Measurements from ENCODE around the gene SHC2. TPM values are rescaled to one million over a fixed set of nuclear protein-coding genes. Genes with fewer than 3 reads are reported as not detected.
A peak's percentile ranks its signal among the peaks of the same experiment; 100 is the strongest.

Gene SHC2, protein sequence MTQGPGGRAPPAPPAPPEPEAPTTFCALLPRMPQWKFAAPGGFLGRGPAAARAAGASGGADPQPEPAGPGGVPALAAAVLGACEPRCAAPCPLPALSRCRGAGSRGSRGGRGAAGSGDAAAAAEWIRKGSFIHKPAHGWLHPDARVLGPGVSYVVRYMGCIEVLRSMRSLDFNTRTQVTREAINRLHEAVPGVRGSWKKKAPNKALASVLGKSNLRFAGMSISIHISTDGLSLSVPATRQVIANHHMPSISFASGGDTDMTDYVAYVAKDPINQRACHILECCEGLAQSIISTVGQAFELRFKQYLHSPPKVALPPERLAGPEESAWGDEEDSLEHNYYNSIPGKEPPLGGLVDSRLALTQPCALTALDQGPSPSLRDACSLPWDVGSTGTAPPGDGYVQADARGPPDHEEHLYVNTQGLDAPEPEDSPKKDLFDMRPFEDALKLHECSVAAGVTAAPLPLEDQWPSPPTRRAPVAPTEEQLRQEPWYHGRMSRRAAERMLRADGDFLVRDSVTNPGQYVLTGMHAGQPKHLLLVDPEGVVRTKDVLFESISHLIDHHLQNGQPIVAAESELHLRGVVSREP
- total RNA-seq (2014; rRNA removed; shearing (Covaris generic)): 12.7 and 14.3 TPM in 2 replicates

GRCh38 chr19:460877-461720 lies at the start of gene SHC2:
TSS of gene SHC2 (minus strand) at chr19:461033. CDS start at chr19:460996, 37 bp downstream.
- DNase-seq (ENCODE audit: low spot score): no peak

GRCh38 chr19:508204-509150 lies 47.6 kb upstream of the SHC2 start:
- no peak for DNase-seq (ENCODE audit: low spot score)
- in situ Hi-C loops (cut with HindIII; ENCODE audit: low sequenced_read_pairs): no loop called here

More at GRCh38 chr19:460877-461720, at the start of gene SHC2:
- in situ Hi-C loops (cut with HindIII; ENCODE audit: low sequenced_read_pairs): no loop called here

DNA sequence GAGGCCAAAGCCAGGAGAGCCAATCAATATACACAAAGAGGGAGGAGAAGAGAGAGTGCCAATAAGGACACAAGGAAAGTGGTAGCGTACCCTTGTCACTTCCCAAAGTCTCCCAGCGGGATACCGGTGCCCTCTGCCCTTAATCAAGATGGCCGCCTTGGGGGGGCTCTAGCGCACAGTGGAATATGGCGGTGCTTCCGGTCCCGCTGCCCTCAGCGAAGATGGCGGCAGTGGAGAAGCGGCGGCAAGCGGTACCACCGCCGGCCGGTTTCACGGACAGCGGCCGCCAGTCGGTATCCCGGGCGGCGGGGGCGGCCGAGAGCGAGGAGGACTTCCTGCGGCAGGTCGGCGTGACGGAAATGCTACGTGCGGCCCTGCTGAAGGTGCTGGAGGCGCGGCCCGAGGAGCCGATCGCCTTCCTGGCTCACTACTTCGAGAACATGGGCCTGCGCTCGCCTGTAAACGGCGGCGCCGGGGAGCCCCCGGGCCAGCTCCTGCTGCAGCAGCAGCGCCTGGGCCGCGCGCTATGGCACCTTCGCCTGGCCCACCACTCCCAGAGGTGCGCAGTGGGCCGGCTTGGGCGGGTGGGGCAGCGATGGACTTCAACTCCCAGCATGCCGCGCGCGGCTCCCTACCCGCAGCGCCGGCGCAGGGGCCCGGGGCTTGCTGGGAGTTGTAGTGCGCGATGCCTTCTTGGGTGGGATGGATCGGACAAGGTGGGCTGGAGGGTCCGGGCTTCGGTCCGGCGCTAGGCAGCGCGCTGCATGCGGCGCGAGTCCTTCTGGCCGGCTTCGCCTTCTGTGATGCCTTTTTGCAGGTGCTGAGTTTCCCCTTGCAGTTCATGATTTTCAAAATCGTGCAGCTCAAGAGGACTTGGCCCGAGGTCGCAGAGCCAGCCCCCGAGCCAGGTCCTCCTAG lies 46.7 kb upstream of the SHC2 start, which contains the start of gene TPGS1:
TSS of gene TPGS1 (plus strand) at position 212 of the 918 bp plus-strand sequence. CDS start at position 222, 10 bp downstream.
- in situ Hi-C loops (cut with HindIII; ENCODE audit: low sequenced_read_pairs): no loop called here
- DNase-seq (ENCODE audit: low spot score): peak; percentile 82

DNA sequence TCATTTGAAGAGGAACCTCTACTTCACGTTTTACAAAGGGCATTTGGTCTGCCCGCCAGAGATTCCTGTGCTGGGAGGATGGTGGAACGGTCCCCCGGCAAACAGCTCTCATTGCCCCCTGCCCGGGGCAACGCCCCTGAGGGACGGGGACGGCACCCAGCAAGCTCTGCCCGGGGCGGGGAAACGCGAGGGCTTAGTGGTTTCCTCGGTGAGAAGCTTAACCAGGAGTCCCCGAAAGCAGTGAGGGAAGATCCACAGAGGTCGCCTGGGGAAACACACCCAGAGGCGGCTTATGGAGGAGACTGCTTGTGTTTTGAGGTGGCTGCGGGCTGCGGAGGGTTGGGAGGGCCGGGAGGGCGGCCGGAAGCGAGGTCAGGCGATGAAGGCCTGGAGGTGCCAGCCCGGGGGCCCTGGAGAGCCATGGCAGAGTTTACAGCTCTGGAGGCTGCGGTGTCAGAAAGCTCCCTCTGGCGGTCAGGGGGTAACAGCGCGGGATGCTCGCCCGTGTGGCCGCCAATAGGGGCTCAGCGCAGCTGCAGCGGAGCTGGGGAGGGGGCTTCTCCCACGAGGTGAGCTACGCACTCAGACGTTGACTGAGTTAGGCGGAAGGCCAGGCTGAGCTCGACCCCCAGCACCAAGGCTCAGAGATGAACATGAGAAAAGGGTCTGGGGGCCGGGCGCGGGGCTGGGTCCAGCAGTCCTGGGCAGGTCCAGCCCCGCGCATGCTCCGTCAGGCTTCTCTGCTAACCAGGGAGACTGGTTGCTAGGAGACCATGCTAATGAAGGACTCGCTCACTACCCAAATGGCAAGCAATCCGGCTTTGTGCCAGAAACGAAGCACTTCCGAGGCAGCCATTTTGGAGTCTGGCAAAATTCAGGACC lies 45.8 kb upstream of the SHC2 start:
- peak; percentile 100 for DNase-seq (ENCODE audit: low spot score)
- in situ Hi-C loops (cut with HindIII; ENCODE audit: low sequenced_read_pairs): no loop called here

DNA sequence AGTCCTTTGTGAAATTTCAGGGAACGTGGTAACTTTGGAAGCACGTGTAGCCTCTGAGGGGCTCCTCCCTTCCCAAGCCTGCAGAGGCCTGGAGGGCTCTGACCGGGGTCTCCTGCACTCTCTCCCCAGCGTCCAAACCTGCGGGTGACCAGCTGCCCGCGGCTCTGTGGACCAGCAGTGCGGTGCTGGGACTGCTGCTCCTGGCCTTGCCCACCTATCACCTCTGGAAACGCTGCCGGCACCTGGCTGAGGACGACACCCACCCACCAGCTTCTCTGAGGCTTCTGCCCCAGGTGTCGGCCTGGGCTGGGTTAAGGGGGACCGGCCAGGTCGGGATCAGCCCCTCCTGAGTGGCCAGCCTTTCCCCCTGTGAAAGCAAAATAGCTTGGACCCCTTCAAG lies 43.8 kb upstream of the SHC2 start:
- in situ Hi-C loops (cut with HindIII; ENCODE audit: low sequenced_read_pairs): no loop called here
- no peak for DNase-seq (ENCODE audit: low spot score)

DNA sequence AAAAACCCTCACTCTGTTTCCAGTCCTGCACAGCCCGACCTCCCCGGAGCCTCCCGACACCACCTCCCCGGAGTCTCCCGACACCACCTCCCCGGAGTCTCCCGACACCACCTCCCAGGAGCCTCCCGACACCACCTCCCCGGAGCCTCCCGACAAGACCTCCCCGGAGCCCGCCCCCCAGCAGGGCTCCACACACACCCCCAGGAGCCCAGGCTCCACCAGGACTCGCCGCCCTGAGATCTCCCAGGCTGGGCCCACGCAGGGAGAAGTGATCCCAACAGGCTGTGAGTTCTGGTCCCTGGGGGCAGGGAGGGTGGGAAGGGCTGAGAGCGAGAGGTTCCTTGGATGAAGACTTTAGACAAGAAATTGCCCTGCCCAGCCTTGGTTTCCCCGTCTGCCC lies 40.8 kb upstream of the SHC2 start:
- DNase-seq (ENCODE audit: low spot score): no peak
- in situ Hi-C loops (cut with HindIII; ENCODE audit: low sequenced_read_pairs): no loop called here

GRCh38 chr19:498977-499623 lies 38.3 kb upstream of the SHC2 start:
- no peak for DNase-seq (ENCODE audit: low spot score)
- in situ Hi-C loops (cut with HindIII; ENCODE audit: low sequenced_read_pairs): no loop called here

DNA sequence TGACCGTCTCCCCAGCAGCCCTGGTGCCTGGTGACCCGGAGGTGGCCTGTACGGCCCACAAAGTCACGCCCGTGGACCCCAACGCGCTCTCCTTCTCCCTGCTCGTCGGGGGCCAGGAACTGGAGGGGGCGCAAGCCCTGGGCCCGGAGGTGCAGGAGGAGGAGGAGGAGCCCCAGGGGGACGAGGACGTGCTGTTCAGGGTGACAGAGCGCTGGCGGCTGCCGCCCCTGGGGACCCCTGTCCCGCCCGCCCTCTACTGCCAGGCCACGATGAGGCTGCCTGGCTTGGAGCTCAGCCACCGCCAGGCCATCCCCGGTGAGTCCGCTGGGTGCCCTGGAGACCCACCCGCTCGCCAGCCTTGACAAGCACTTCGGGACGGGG lies 37.7 kb upstream of the SHC2 start:
- in situ Hi-C loops (cut with HindIII; ENCODE audit: low sequenced_read_pairs): no loop called here
- DNase-seq (ENCODE audit: low spot score): no peak

DNA sequence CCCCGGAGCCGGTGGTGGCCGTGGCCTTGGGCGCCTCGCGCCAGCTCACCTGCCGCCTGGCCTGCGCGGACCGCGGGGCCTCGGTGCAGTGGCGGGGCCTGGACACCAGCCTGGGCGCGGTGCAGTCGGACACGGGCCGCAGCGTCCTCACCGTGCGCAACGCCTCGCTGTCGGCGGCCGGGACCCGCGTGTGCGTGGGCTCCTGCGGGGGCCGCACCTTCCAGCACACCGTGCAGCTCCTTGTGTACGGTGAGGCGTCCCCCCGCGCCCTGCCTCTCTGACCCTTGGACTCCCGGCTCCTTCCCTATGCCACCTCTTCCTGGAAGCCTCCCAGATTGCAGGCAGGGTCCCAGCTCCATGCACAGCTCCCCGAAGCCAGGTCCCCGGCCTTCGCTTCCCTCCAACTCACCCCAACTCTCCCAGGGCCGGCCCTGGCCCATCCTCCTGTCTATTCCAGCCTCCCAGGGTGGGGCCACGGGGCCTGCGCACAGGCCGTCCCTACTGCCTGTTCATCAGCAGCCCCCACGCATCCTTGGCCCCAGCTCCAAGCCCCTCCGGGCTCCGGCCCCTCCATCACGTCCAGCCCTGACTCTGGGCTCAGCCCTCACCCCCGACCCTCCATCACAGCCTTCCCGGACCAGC lies 37.2 kb upstream of the SHC2 start:
- peak; percentile 38 for DNase-seq (ENCODE audit: low spot score)
- in situ Hi-C loops (cut with HindIII; ENCODE audit: low sequenced_read_pairs): no loop called here

DNA sequence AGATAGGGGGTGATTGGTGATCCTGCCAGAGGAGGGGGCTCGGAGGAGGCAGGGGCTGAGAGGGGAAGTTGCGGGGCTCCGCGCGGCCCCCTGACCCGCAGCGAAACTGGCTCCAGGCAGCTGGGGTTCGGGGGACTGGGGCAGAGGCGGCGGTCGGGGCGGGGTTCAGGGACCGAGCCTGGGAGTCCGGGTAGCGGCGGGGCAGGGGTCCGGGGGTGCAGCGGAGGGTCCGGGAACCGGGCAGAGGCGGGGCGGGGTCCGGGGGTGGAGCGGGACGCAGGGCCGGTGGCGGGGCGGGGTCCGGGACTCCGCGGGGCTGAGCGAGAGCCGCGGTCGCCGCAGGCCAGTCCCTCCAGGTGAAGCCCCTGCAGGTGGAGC lies 36.6 kb upstream of the SHC2 start:
- in situ Hi-C loops (cut with HindIII; ENCODE audit: low sequenced_read_pairs): no loop called here
- DNase-seq (ENCODE audit: low spot score): no peak

GRCh38 chr19:496986-497385 lies 36.2 kb upstream of the SHC2 start:
- no peak for DNase-seq (ENCODE audit: low spot score)
- in situ Hi-C loops (cut with HindIII; ENCODE audit: low sequenced_read_pairs): no loop called here

DNA sequence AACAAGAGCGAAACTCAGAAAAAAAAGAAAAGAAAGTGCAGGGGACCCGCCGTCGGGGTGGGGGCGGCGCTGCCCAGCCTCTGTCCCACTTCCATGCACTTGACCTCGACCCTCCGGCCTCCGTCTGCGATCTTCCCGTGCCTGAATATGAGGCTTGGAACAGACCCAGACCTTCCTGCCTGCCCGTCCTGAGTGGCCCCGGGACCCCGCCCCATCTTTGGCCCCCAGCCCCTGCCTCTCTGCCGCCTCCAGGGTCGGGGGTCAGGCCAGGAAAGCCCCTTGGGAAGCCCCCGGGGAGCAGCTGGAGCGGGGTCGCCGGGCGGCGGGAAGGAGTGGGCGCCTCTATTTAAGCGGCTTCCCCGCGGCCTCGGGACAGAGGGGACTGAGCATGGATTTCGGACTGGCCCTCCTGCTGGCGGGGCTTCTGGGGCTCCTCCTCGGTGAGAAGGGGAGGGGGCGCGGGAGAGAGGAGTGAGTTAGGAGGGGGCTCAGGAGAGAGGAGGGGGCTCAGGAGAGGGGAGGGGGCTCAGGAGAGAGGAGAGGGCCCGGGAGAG lies 35.4 kb upstream of the SHC2 start, which contains the start of gene MADCAM1:
TSS of gene MADCAM1 (plus strand) at position 375 of the 554 bp plus-strand sequence. CDS start at position 389, 14 bp downstream.
- in situ Hi-C loops (cut with HindIII; ENCODE audit: low sequenced_read_pairs): no loop called here
- no peak for DNase-seq (ENCODE audit: low spot score)

DNA sequence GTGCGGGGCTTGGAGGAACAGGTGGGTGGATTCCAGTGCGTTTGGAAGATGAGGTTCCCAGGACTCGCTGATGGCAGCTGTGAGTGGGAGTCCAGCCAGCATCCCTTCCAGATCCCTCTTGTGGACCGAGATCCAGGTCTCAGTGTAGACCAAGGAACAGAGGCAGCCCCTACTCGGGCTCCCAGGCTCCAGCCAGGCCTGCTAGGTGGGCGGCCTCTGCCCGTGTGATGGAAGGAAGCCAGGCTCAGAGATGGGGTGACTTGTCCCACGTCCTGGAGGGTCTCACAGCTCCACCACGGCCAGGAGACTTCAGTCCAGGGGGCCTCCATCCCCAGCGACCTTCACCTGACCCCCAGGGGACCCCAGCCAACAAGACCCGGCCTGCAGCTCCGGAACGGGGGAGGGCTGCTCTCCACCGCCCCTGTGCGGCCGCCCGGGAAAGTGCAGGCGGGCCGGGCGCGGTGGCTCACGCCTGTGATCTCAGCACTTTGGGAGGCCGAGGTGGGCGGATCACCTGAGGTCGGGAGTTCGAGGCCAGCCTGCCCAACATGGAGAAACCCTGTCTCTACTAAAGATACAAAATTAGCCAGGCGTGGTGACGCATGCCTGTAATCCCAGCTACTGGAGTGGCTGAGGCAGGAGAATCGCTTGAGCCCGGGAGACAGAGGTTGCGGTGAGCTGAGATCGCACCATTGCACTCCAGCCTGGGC lies 34.7 kb upstream of the SHC2 start:
- in situ Hi-C loops (cut with HindIII; ENCODE audit: low sequenced_read_pairs): no loop called here
- DNase-seq (ENCODE audit: low spot score): peak; percentile 65

DNA sequence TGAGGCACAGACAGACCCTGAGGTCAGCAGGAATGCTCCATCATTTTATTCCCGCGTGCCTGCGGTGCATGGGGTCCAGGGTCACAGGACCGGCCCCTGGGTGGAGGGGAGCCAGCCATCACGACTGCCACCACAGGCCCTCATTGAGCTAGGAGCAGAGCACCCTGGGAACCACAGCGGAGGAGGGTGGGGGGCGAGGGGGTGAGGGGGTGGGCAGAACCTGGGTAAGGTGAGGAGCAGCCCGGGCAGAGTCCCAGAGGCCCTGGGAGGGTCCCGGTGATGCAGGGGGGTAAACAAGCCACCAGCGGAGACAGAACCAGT lies 34.2 kb upstream of the SHC2 start:
- in situ Hi-C loops (cut with HindIII; ENCODE audit: low sequenced_read_pairs): no loop called here
- no peak for DNase-seq (ENCODE audit: low spot score)
